ENCODE measurements around the gene PCDHGC4.

Gene PCDHGC4

GRCh38 chr5:141484641-141485311, at the start of gene PCDHGC4:
Gene PCDHGC4 (plus strand): TSS chr5:141485030. CDS start chr5:141485174, 144 bp downstream.
- peak; percentile 53 for DNase-seq

- no peak for DNase-seq
Observed at GRCh38 chr5:141437221-141437620, 47.6 kb upstream of the PCDHGC4 start.

GRCh38 chr5:141439411-141440141, 45.3 kb upstream of the PCDHGC4 start:
- DNase-seq, result no peak

- DNase-seq, result no peak
Observed at GRCh38 chr5:141440341-141440740, 44.5 kb upstream of the PCDHGC4 start.

- no peak for DNase-seq
Observed at GRCh38 chr5:141441571-141442170, 43.2 kb upstream of the PCDHGC4 start.

- DNase-seq, result no peak
Observed at GRCh38 chr5:141465351-141465750, 19.5 kb upstream of the PCDHGC4 start.

- DNase-seq, result peak; percentile 69
Observed at GRCh38 chr5:141475625-141476131, 9.2 kb upstream of the PCDHGC4 start, which contains the start of gene PCDHGC3. Gene PCDHGC3 (plus strand): TSS chr5:141475966. CDS start chr5:141476117, 151 bp downstream.

- DNase-seq, result no peak
Observed at GRCh38 chr5:141476132-141476911, 8.5 kb upstream of the PCDHGC4 start.

GRCh38 chr5:141477044-141477575, 7.7 kb upstream of the PCDHGC4 start:
- no peak for DNase-seq

- DNase-seq, result no peak
Observed at GRCh38 chr5:141477815-141478214, 7.0 kb upstream of the PCDHGC4 start.

GRCh38 chr5:141478321-141478945, 6.4 kb upstream of the PCDHGC4 start:
- DNase-seq, result no peak

- no peak for DNase-seq
Observed at GRCh38 chr5:141479776-141480175, 5.1 kb upstream of the PCDHGC4 start.

GRCh38 chr5:141483902-141484301, 928 bp upstream of the PCDHGC4 start:
- DNase-seq, result no peak

- DNase-seq, result no peak
Observed at GRCh38 chr5:141484310-141484640, 555 bp upstream of the PCDHGC4 start.

- DNase-seq, result peak; percentile 54
Observed at GRCh38 chr5:141485321-141486055, 658 bp downstream of the PCDHGC4 start.

GRCh38 chr5:141486091-141486490, 1.3 kb downstream of the PCDHGC4 start:
- peak; percentile 47 for DNase-seq

- DNase-seq, result peak; percentile 48
Observed at GRCh38 chr5:141487131-141487530, 2.3 kb downstream of the PCDHGC4 start.

GRCh38 chr5:141488591-141489561, 4.0 kb downstream of the PCDHGC4 start, which contains the start of gene PCDHGC5:
Gene PCDHGC5 (plus strand): TSS chr5:141489081. CDS start chr5:141489241, 160 bp downstream.
- DNase-seq, result peak; percentile 28

- no peak for DNase-seq
Observed at GRCh38 chr5:141489841-141490240, 5.0 kb downstream of the PCDHGC4 start.

- no peak for DNase-seq
Observed at GRCh38 chr5:141490271-141490670, 5.4 kb downstream of the PCDHGC4 start.

All from activated CD8-positive, alpha-beta memory T cell treated with anti-CD3 and anti-CD28 coated beads for 24 hours (primary cell).